H1 (cell line): Measurements from ENCODE around the gene MBOAT1. TPM values are rescaled to one million over a fixed set of nuclear protein-coding genes. Genes with fewer than 3 reads are reported as not detected.

ENCODE experiments used
- CBX8 ChIP-seq: fragments of 300-800, 300-1000 bp; sonication (generic); IDR thresholded peaks from 2 replicates; pipeline ENCODE4 v1.7.1; 2016; ENCODE audit warnings: low read depth, low read length, borderline replicate concordance
- EGR1 ChIP-seq: IDR thresholded peaks from 2 replicates; pipeline ENCODE4 v1.6.1; 2011; ENCODE audit warnings: low read depth, low read length, borderline replicate concordance
- SRF ChIP-seq: IDR thresholded peaks from 2 replicates; pipeline ENCODE4 v1.6.1; 2011; ENCODE audit warnings: mild to moderate bottlenecking, low read depth, low read length, moderate library complexity
- polyA plus RNA-seq, 7 experiments: library from polyadenylated mRNA; depleted of rRNA in 3 of 7; stranded (reverse) in 5 of 7; unstranded in 2 of 7; fragments of >200 nt in 5 of 7; fragments of 200-250 nt in 2 of 7; gene quantifications; 1 replicate in 5 of 7; 2 replicates in 1 of 7; 4 replicates in 1 of 7; pipeline versions ENCODE4 v1.2.1 to v1.2.3, GENCODE V29; 2011 to 2013; ENCODE audit warnings: missing spikeins in 2 of 7, mixed read lengths in 2 of 7
- total RNA-seq: library from RNA; stranded (reverse); fragmentation: NEBNext Ultra II Directional; extraction: Animal tissue kit (Norgen Biotek cat#: 25700); gene quantifications from 2 replicates; pipeline ENCODE4 v1.2.1, GENCODE V29; 2021
- TF ChIP-seq, protein P1 (sequence below): IDR thresholded peaks from 2 replicates; pipeline ENCODE4 v1.6.1; 2011; ENCODE audit warnings: low read depth, mild to moderate bottlenecking, low read length; ENCODE audit not compliant: insufficient read depth

Gene MBOAT1
- total and polyA plus RNA-seq, 2 of the 8 experiments (the other 6 are each of a cell fraction or from before 2014, with no cell fraction given) = 4.9 to 19.5 TPM

DNA sequence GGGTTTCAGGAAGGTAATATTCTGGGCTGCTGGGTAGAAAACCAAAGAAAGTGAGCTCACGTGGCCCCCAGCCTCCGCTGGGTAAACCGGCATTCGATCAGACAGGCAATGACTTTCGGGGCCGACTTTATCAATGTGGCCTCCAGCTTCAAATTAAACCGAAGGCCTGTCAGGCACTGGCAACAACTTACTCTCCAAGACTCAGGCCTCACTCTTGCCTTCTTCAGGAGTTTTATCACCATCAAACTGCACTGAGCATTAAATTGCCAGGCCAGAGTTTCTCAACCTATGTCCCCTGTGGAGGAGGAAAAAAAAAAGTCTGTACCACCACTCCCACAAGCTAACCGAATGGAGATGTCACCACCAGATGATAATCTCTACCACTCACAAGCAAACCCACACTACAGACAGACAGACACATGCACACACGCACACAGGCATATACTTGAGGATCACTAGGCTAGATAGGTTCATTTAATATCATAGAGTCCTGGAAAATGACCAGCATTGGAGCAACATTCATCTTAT lies 1.1 kb upstream of the MBOAT1 start (continued):
- TF ChIP-seq SRF = no peak
- no peak for TF ChIP-seq CBX8
- TF ChIP-seq EGR1 = no peak
- TF ChIP-seq, protein P1, sequence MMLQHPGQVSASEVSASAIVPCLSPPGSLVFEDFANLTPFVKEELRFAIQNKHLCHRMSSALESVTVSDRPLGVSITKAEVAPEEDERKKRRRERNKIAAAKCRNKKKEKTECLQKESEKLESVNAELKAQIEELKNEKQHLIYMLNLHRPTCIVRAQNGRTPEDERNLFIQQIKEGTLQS = no peak
